Colonic mucosa (tissue), 4 donors: ENCODE measurements around the gene FHL2. TPM values are rescaled to one million over a fixed set of nuclear protein-coding genes. Genes with fewer than 3 reads are reported as not detected.
A peak's percentile ranks its signal among the peaks of the same experiment; 100 is the strongest.

Experiments used
- DNase-seq: peaks from one replicate; pipeline ENCODE4 v3.0.0-alpha.2; 2020
- H3K27ac ChIP-seq: fragments of 200-600 bp; one replicate; pipeline ENCODE4 v1.8.0; 2021
- H3K27me3 ChIP-seq: fragments of 200-600 bp; one replicate; pipeline ENCODE4 v1.8.0; 2021
- H3K36me3 ChIP-seq: fragments of 200-600 bp; one replicate; pipeline ENCODE4 v1.8.0; 2021
- H3K4me1 ChIP-seq: fragments of 200-600 bp; one replicate; pipeline ENCODE4 v1.8.0; 2021; ENCODE audit warnings: mild to moderate bottlenecking
- H3K4me3 ChIP-seq: fragments of 200-600 bp; one replicate; pipeline ENCODE4 v1.8.0; 2021
- H3K9ac ChIP-seq, 2 donors: one replicate each; pipeline ENCODE4 v1.7.0; 2013; ENCODE audit warnings: control low read depth in 2 of 2, low read depth in 2 of 2, low read length in 2 of 2
- H3K9me3 ChIP-seq: fragments of 200-600 bp; one replicate; pipeline ENCODE4 v1.8.0; 2021
- CTCF ChIP-seq: fragments of 200-600 bp; IDR thresholded peaks from one replicate; pipeline ENCODE4 v1.8.0; 2022; ENCODE audit warnings: antibody characterized with exemption, mild to moderate bottlenecking
- intact Hi-C: fragments of 100-400 bp; cut with DNase I; formaldehyde crosslinking; loops from one replicate; pipeline ENCODE4 v1.14.1; 2022
- total RNA-seq, 2 donors: library from RNA; stranded (reverse); fragmentation: NEBNext Ultra II Directional in 1 of 2; extraction: Animal tissue kit (Norgen Biotek cat#: 25700) in 1 of 2; gene quantifications; one replicate each; pipeline ENCODE4 v1.2.1, GENCODE V29; 2021
- donor health status: healthy.
- donor health status: DM: no; HTN: no; CAD: no.
- donor health status: DM: no; HTN: no; CAD: no.

The FHL2 gene
- total RNA-seq, 2 donors from 2014 or later: 103 to 212 TPM

GRCh38 chr2:105406221-105406620, 7.4 kb upstream of the FHL2 start:
- Histone ChIP-seq H3K4me1 (no peaks in the 10 kb centered on the region), H3K9ac (no peak overlapping the region), H3K27me3 (no peaks in the 10 kb centered on the region), H3K36me3 (no peaks in the 10 kb centered on the region), H3K27ac (no peak overlapping the region), H3K4me3 (no peak overlapping the region), H3K9me3 (no peaks in the 10 kb centered on the region)
- intact Hi-C loops: no loop called here
- DNase-seq: no peak
- TF ChIP-seq CTCF: no peak

- Histone ChIP-seq H3K27ac (peak overlapping the region; percentile 89), H3K9me3 (no peaks in the 10 kb centered on the region), H3K36me3 (no peaks in the 10 kb centered on the region), H3K4me1 (no peaks in the 10 kb centered on the region), H3K9ac (no peak overlapping the region), H3K27me3 (no peaks in the 10 kb centered on the region), H3K4me3 (no peak overlapping the region)
- TF ChIP-seq CTCF: no peak
- DNase-seq: no peak
- intact Hi-C loops: no loop called here
These were observed 6.4 kb upstream of the FHL2 start for GRCh38 chr2:105405291-105405690.

GRCh38 chr2:105404736-105405135, 5.9 kb upstream of the FHL2 start:
- TF ChIP-seq CTCF: no peak
- H3K9me3 ChIP-seq: no peaks in the 10 kb centered on the region
- no peak overlapping the region for H3K4me3 ChIP-seq
- H3K27me3 ChIP-seq: no peaks in the 10 kb centered on the region
- peaks cover under 1% of the 10 kb centered on the region for H3K4me1 ChIP-seq
- peak overlapping the region; percentile 89 for H3K27ac ChIP-seq
- DNase-seq: no peak
- H3K36me3 ChIP-seq: no peaks in the 10 kb centered on the region
- intact Hi-C loops: loop anchor here (5.0 kb wide), 1 partner anchor 38 kb away; no protein-coding TSS in a partner anchor
- H3K9ac ChIP-seq: peak overlapping the region in 1 of 2 donors; percentile 53

DNA sequence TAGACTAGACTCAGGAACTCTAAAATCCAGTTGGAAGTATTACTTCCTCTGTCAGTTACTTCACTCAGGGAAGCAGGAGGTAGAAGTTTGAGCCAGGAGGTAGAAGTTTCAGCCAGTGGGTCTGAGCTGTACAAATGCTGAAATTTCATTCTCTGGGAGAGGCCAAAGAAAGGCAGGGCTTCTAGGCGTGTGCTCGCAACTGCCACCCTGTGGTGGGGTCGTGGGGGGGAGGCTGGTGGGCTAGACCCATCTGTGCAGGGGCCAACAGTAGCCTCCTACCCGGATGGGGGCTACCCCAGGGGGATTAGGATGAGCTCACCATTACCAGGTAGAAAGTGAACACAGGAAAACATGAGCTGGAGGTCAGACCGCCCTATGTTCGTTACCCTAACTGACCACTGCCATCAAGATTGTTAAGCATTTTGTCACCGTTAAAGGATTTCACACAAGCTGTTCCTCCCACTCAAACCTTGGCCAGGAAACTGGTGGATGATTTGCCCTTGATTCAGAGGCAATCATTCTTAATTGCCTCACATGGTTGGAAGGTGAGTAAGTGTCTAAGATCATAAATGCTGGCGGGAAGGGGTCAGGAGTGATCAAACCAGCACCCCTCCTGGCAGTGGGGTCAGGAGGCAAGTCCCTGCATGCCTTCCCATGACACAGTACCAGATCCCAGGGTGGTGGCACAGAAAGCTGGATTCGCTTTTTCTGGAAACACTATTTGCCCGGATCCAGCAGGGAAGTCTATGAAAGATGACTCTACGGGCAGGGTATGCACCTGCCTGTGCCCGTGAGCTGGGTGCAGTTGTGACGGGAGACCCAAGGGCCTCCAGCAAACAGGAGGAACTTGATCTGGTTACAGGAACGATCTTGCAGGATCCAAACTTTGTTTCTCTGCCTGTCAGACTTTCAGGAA, 5.2 kb upstream of the FHL2 start:
- H3K27me3 ChIP-seq: no peaks in the 10 kb centered on the region
- no peaks in the 10 kb centered on the region for H3K9me3 ChIP-seq
- intact Hi-C loops: loop anchor here (5.0 kb wide), 1 partner anchor 38 kb away; no protein-coding TSS in a partner anchor
- H3K4me1 ChIP-seq: peaks cover 3% of the 10 kb centered on the region
- H3K9ac ChIP-seq: peak overlapping the region; percentile 4 to 53
- peak overlapping the region; percentile 89 for H3K27ac ChIP-seq
- peak; percentile 71 for DNase-seq
- no peak overlapping the region for H3K4me3 ChIP-seq
- no peak for TF ChIP-seq CTCF
- H3K36me3 ChIP-seq: no peaks in the 10 kb centered on the region

GRCh38 chr2:105403241-105403782, 4.5 kb upstream of the FHL2 start:
- no peak overlapping the region for H3K4me3 ChIP-seq
- H3K9me3 ChIP-seq: no peaks in the 10 kb centered on the region
- peak overlapping the region; percentile 4 to 53 for H3K9ac ChIP-seq
- peaks cover 3% of the 10 kb centered on the region for H3K4me1 ChIP-seq
- H3K27ac ChIP-seq: peak overlapping the region; percentile 89
- H3K27me3 ChIP-seq: no peaks in the 10 kb centered on the region
- no peak for TF ChIP-seq CTCF
- intact Hi-C loops: loop anchor here (5.0 kb wide), 1 partner anchor 39 kb away; no protein-coding TSS in a partner anchor
- DNase-seq: peak; percentile 79
- no peaks in the 10 kb centered on the region for H3K36me3 ChIP-seq
